GM12878 (cell line): ENCODE results near the gene NHEJ1. TPM values are rescaled to one million over a fixed set of nuclear protein-coding genes. Genes with fewer than 3 reads are reported as not detected.

Source experiments
- ATAC-seq: fragments of 200-7000 bp; cut with Tn5 transposase; 3 replicates; pipeline ENCODE4 v1.9.1; 2020; ENCODE audit warnings: mild to moderate bottlenecking, moderate library complexity
- BruUV-seq: library from RNA; stranded (reverse); fragments of 400-500 nt; replicated peaks from 2 replicates; lab custom pipeline; 2021; lab: Mats Ljungman, UMichigan
- CTCF ChIA-PET: fragments of 300-600 bp; sonication (Branson Sonifier 250); formaldehyde crosslinking; extraction: SDS; loops from one replicate; lab custom pipeline; 2021; ENCODE audit warnings: inconsistent platforms; lab: Yijun Ruan, JAX
- POLR2A ChIA-PET: fragments of 350-600 bp; formaldehyde crosslinking; extraction: SDS; loops from one replicate; lab custom pipeline; 2021; ENCODE audit warnings: inconsistent platforms; lab: Charles Lee
- RAD21 ChIA-PET: fragments of 300-600 bp; sonication (Branson Sonifier 250); formaldehyde crosslinking; loops from one replicate; lab custom pipeline; 2023; ENCODE audit warnings: antibody characterized with exemption; ENCODE audit not compliant: unreplicated experiment; lab: Charles Lee
- SMC1A ChIA-PET: fragments of 300-600 bp; sonication (Branson Sonifier 250); formaldehyde crosslinking; loops from one replicate; lab custom pipeline; 2023; ENCODE audit not compliant: unreplicated experiment, uncharacterized antibody; lab: Charles Lee
- DNase-seq: peaks from one replicate; pipeline ENCODE4 v3.0.0-alpha.2; 2011; ENCODE audit warnings: low read depth, low spot score
- FAIRE-seq: peaks from 3 replicates; lab custom pipeline; 2011; peaks lifted over from hg19 to GRCh38; lab: Jason Lieb, UNC
- H2AFZ ChIP-seq: 2 replicates; pipeline ENCODE4 v1.6.0; 2011; ENCODE audit warnings: low read depth, low read length, control low read depth; ENCODE audit not compliant: control insufficient read depth
- H3K27ac ChIP-seq: 2 replicates; pipeline ENCODE4 v1.5.1; 2011; ENCODE audit warnings: control low read depth; ENCODE audit not compliant: control insufficient read depth, insufficient read depth
- H3K27me3 ChIP-seq, 2 experiments: replicated peaks in 1 of 2; 2 replicates each; pipeline versions ENCODE4 v1.6.0 to v1.6.1; 2011; ENCODE audit warnings: low read length in 1 of 2; ENCODE audit not compliant: control insufficient read depth in 2 of 2, insufficient read depth in 2 of 2
- H3K36me3 ChIP-seq, 2 experiments: 2 replicates each; pipeline ENCODE4 v1.5.1; 2011; ENCODE audit warnings: low read length in 1 of 2; ENCODE audit not compliant: control insufficient read depth in 2 of 2, insufficient read depth in 2 of 2
- H3K4me1 ChIP-seq: 2 replicates; pipeline ENCODE4 v1.6.1; 2011; ENCODE audit warnings: mild to moderate bottlenecking, low read length, moderate library complexity, mixed read lengths; ENCODE audit not compliant: control insufficient read depth, insufficient read depth
- H3K4me2 ChIP-seq: 2 replicates; pipeline ENCODE4 v1.6.0; 2011; ENCODE audit warnings: control low read depth; ENCODE audit not compliant: control insufficient read depth, insufficient read depth
- H3K4me3 ChIP-seq: fragments of 200-600 bp; sonication (generic); 2 replicates; pipeline ENCODE4 v1.5.1; 2016
- H3K79me2 ChIP-seq: 2 replicates; pipeline ENCODE4 v1.6.0; 2011; ENCODE audit warnings: low read length; ENCODE audit not compliant: control insufficient read depth, insufficient read depth
- H3K9ac ChIP-seq: 2 replicates; pipeline ENCODE4 v1.8.0; 2011; ENCODE audit warnings: low read length, control low read depth, mixed read lengths; ENCODE audit not compliant: control insufficient read depth, insufficient read depth
- H3K9me3 ChIP-seq: replicated peaks from 3 replicates; pipeline ENCODE4 v1.5.1; 2011; ENCODE audit warnings: mild to moderate bottlenecking, low read length; ENCODE audit not compliant: control insufficient read depth, insufficient read depth
- H4K20me1 ChIP-seq: 2 replicates; pipeline ENCODE4 v1.6.0; 2011; ENCODE audit not compliant: control insufficient read depth, insufficient read depth
- BHLHE40 ChIP-seq, 2 experiments: fragments of 450-650 bp in 1 of 2; IDR thresholded peaks; 2 replicates each; pipeline ENCODE4 v1.6.1; 2011 to 2017; ENCODE audit warnings: low read depth in 2 of 2, borderline replicate concordance in 1 of 2, improper control_type of control experiment in 1 of 2, low read length in 1 of 2, mild to moderate bottlenecking in 1 of 2
- CREM ChIP-seq: IDR thresholded peaks from 2 replicates; pipeline ENCODE4 v1.6.1; 2014; ENCODE audit warnings: antibody characterized with exemption, low read depth
- GATAD2B ChIP-seq: fragments of 450-650 bp; conservative IDR thresholded peaks from 2 replicates; pipeline ENCODE4 v1.6.1; 2017; ENCODE audit warnings: low read depth, mild to moderate bottlenecking, moderate library complexity
- IKZF1 ChIP-seq: fragments of 450-650 bp; conservative IDR thresholded peaks from 2 replicates; pipeline ENCODE4 v1.6.1; 2017; ENCODE audit warnings: antibody characterized with exemption, mild to moderate bottlenecking
- JUNB ChIP-seq: IDR thresholded peaks from 2 replicates; pipeline ENCODE4 v1.6.1; 2016; ENCODE audit warnings: antibody characterized with exemption, mild to moderate bottlenecking
- MTA2 ChIP-seq: fragments of 450-650 bp; IDR thresholded peaks from 2 replicates; pipeline ENCODE4 v1.6.1; 2016; ENCODE audit warnings: low read depth, mild to moderate bottlenecking, moderate library complexity
- MTA3 ChIP-seq: IDR thresholded peaks from 2 replicates; pipeline ENCODE4 v1.6.1; 2012; ENCODE audit warnings: low read length, inconsistent platforms, borderline replicate concordance
- NFYA ChIP-seq: IDR thresholded peaks from 2 replicates; pipeline ENCODE4 v1.6.1; 2011; ENCODE audit warnings: low read depth, mild to moderate bottlenecking, low read length, improper control_type of control experiment, borderline replicate concordance
- PAX8 ChIP-seq: fragments of 450-650 bp; IDR thresholded peaks from 2 replicates; pipeline ENCODE4 v1.6.1; 2017; ENCODE audit warnings: mild to moderate bottlenecking, moderate library complexity
- POLR2A ChIP-seq: IDR thresholded peaks from 2 replicates; pipeline ENCODE4 v1.6.1; 2011; ENCODE audit warnings: low read depth, mild to moderate bottlenecking, low read length
- RAD21 ChIP-seq: IDR thresholded peaks from 2 replicates; pipeline ENCODE4 v1.6.1; 2011; ENCODE audit warnings: mild to moderate bottlenecking, low read depth, low read length, moderate library complexity; ENCODE audit not compliant: insufficient read depth
- RCOR1 ChIP-seq: conservative IDR thresholded peaks from 2 replicates; pipeline ENCODE4 v1.6.1; 2012; ENCODE audit warnings: low read depth, low read length, improper control_type of control experiment
- SMC3 ChIP-seq: IDR thresholded peaks from 2 replicates; pipeline ENCODE4 v1.6.1; 2011; ENCODE audit warnings: low read length, improper control_type of control experiment, borderline replicate concordance
- WRNIP1 ChIP-seq: IDR thresholded peaks from 2 replicates; pipeline ENCODE4 v1.6.1; 2011; ENCODE audit warnings: low read depth, low read length, improper control_type of control experiment, borderline replicate concordance
- YBX1 ChIP-seq: fragments of 450-650 bp; IDR thresholded peaks from 2 replicates; pipeline ENCODE4 v1.6.1; 2016; ENCODE audit warnings: antibody characterized with exemption
- ZNF622 ChIP-seq: fragments of 450-650 bp; IDR thresholded peaks from 2 replicates; pipeline ENCODE4 v1.6.1; 2017; ENCODE audit warnings: mild to moderate bottlenecking, inconsistent platforms
- WGBS: methylation state at CpG from one replicate; pipeline ENCODE4 v1.1.6; 2016; ENCODE audit warnings: low lambda C conversion rate; ENCODE audit not compliant: insufficient replicate concordance, insufficient coverage; ENCODE audit errors: missing lambda C conversion rate; 5-methylcytosine and 5-hydroxymethylcytosine counted together
- in situ Hi-C: fragments of 300-500 bp; cut with MboI; formaldehyde crosslinking; loops from 9 replicates; pipeline ENCODE4 v1.14.3; 2018; ENCODE audit warnings: mixed read lengths
- intact Hi-C: fragments of 100-400 bp; cut with micrococcal nuclease; formaldehyde crosslinking; loops from one replicate; pipeline ENCODE4 v1.14.2; 2022; ENCODE audit not compliant: unreplicated experiment
- polyA plus RNA-seq, 11 experiments: library from polyadenylated mRNA; depleted of rRNA in 4 of 11; unstranded in 6 of 11; stranded (reverse) in 5 of 11; fragments of >200 nt; fragmentation: Nextera tagmentation in 4 of 11; fragmentation: Illumina TruSeq in 1 of 11; extraction: Ambion mirVana in 4 of 11; extraction: Trizol in 1 of 11; gene quantifications; 1 replicate in 1 of 11; 2 replicates in 10 of 11; pipeline versions ENCODE4 v1.2.1 to v1.2.3, GENCODE V29; 2011 to 2016; ENCODE audit warnings: inconsistent platforms in 2 of 11, missing spikeins in 2 of 11, low read depth in 1 of 11
- total RNA-seq, 4 experiments: library from RNA; depleted of rRNA in 3 of 4; stranded (reverse); fragments of >200 nt in 3 of 4; fragmentation: Illumina TruSeq in 1 of 4; extraction: Trizol in 1 of 4; gene quantifications; 2 replicates each; pipeline versions ENCODE4 v1.2.1 to v1.2.3, GENCODE V29; 2013 to 2021
- TF ChIP-seq, protein P1 (sequence below): IDR thresholded peaks from 2 replicates; pipeline ENCODE4 v1.6.1; 2012; ENCODE audit warnings: low read length, inconsistent platforms
- TF ChIP-seq, protein P2 (sequence below): IDR thresholded peaks from 2 replicates; pipeline ENCODE4 v1.6.1; 2011; ENCODE audit warnings: borderline replicate concordance, low read depth, mild to moderate bottlenecking, moderate library complexity, low read length; ENCODE audit not compliant: insufficient read depth, poor library complexity, severe bottlenecking
- TF ChIP-seq, protein P3 (sequence below), 3 experiments: IDR thresholded peaks in 2 of 3; conservative IDR thresholded peaks in 1 of 3; 2 replicates each; pipeline ENCODE4 v1.5.1; 2011; ENCODE audit warnings: low read depth in 3 of 3, low read length in 3 of 3, mild to moderate bottlenecking in 3 of 3, control low read depth in 2 of 3, moderate library complexity in 2 of 3, inconsistent platforms in 1 of 3, mixed read lengths in 1 of 3; ENCODE audit not compliant: control insufficient read depth in 2 of 3, insufficient read depth in 1 of 3; ENCODE audit errors: extremely low read depth in 1 of 3

The NHEJ1 gene
- total and polyA plus RNA-seq, 10 of the 15 experiments (the other 5 are each of a cell fraction or from before 2014, with no cell fraction given) = 11.8 to 20.2 (median 17.0) TPM

DNA sequence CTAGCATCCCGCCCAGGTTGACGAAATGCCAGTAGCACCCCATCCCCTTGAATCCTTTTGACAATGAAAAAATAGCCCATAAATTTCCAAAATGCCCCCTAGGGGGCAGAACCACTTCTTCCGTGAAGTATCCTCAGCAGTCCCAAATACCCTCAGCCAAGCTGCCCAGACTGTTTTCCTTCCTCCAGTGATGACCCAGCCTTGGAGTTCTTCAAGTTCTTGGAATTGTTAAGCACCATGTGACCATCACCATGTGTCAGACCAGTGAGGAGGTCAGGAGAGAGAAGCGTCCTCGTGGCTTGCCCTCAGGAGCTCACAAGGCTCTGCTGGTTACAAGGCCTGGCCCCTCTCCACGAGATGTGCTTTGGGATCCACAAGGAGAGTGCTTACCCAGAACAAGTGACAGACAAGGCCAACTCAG is 10.6 kb upstream of the NHEJ1 start:
- BruUV-seq = no TSS peak
- Histone ChIP-seq H4K20me1 (no peaks in the 10 kb centered on the region), H3K9me3 (no peaks in the 10 kb centered on the region), H3K27ac (no peak overlapping the region), H3K4me3 (no peak overlapping the region), H3K4me1 (no peaks in the 10 kb centered on the region; the same call in 1 of the 2 replicates), H3K79me2 (peaks cover 9% of the 10 kb centered on the region), H3K36me3 (peaks cover 4 to 9% of the 10 kb centered on the region in 2 experiments), H2AFZ (no peak overlapping the region), H3K27me3 (no peaks in the 10 kb centered on the region), H3K4me2 (no peak overlapping the region), H3K9ac (no peak overlapping the region)
- in situ Hi-C loops (loop anchor here (5.0 kb wide), 1 partner anchor 36 kb away; the partner anchor contains the start of gene ZFAND2B), intact Hi-C loops (no loop called here)
- no peak for DNase-seq
- TF ChIP-seq BHLHE40 (IDR thresholded peaks at IDR 0.05; ENCODE audit: borderline replicate concordance in 1 of 2, low read depth in 2 of 2, low read length in 1 of 2) (no peak), PAX8 (no peak), WRNIP1 (no peak), GATAD2B (no peak), SMC3 (peak; percentile 39; the same call in 1 of the 2 replicates), POLR2A (0 out of 2 replicates have a peak, but pooled peaks have one; percentile 33), YBX1 (no peak), JUNB (no peak), MTA2 (no peak), ZNF622 (no peak), MTA3 (no peak), CREM (no peak), RCOR1 (no peak), NFYA (no peak), IKZF1 (no peak), RAD21 (peak; percentile 52)
- TF ChIP-seq, protein P1, sequence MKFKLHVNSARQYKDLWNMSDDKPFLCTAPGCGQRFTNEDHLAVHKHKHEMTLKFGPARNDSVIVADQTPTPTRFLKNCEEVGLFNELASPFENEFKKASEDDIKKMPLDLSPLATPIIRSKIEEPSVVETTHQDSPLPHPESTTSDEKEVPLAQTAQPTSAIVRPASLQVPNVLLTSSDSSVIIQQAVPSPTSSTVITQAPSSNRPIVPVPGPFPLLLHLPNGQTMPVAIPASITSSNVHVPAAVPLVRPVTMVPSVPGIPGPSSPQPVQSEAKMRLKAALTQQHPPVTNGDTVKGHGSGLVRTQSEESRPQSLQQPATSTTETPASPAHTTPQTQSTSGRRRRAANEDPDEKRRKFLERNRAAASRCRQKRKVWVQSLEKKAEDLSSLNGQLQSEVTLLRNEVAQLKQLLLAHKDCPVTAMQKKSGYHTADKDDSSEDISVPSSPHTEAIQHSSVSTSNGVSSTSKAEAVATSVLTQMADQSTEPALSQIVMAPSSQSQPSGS = no peak
- TF ChIP-seq, protein P2, sequence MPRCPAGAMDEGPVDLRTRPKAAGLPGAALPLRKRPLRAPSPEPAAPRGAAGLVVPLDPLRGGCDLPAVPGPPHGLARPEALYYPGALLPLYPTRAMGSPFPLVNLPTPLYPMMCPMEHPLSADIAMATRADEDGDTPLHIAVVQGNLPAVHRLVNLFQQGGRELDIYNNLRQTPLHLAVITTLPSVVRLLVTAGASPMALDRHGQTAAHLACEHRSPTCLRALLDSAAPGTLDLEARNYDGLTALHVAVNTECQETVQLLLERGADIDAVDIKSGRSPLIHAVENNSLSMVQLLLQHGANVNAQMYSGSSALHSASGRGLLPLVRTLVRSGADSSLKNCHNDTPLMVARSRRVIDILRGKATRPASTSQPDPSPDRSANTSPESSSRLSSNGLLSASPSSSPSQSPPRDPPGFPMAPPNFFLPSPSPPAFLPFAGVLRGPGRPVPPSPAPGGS = no peak
- TF ChIP-seq, protein P3, sequence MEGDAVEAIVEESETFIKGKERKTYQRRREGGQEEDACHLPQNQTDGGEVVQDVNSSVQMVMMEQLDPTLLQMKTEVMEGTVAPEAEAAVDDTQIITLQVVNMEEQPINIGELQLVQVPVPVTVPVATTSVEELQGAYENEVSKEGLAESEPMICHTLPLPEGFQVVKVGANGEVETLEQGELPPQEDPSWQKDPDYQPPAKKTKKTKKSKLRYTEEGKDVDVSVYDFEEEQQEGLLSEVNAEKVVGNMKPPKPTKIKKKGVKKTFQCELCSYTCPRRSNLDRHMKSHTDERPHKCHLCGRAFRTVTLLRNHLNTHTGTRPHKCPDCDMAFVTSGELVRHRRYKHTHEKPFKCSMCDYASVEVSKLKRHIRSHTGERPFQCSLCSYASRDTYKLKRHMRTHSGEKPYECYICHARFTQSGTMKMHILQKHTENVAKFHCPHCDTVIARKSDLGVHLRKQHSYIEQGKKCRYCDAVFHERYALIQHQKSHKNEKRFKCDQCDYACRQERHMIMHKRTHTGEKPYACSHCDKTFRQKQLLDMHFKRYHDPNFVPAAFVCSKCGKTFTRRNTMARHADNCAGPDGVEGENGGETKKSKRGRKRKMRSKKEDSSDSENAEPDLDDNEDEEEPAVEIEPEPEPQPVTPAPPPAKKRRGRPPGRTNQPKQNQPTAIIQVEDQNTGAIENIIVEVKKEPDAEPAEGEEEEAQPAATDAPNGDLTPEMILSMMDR (IDR thresholded peaks at IDR 0.05 in 2 of 3, conservative IDR thresholded peaks at IDR 0.05 in 1 of 3; ENCODE audit: control insufficient read depth in 2 of 3, extremely low read depth in 1 of 3, insufficient read depth in 1 of 3, low read depth in 3 of 3, low read length in 3 of 3) = peak; percentile 65 to 77 (median 65)
- FAIRE-seq = peak; percentile 78
- WGBS = 53% methylated on average over 6 of the region's 6 CpGs
- ChIA-PET RAD21 (interaction anchor here (1.0 to 4.1 kb wide), 8 partner anchors 36 to 128 kb away, joined by 3 to 33 read pairs (median 4); partner anchors contain the start of genes GLB1L, STK16, TUBA4A and TUBA4B), POLR2A (interaction anchor here (0.7 to 1.6 kb wide), 3 partner anchors 40 to 180 kb away, joined by 3 to 11 read pairs (median 4); no protein-coding TSS in a partner anchor), CTCF (interaction anchor here (0.7 to 5.6 kb wide), 27 partner anchors 8 to 186 kb away, joined by 3 to 48 read pairs (median 7); partner anchors contain the start of genes DNAJB2, GLB1L, STK16 and ZFAND2B), SMC1A (interaction anchor here (0.8 to 2.9 kb wide), 10 partner anchors 8 to 149 kb away, joined by 3 to 20 read pairs (median 4); no protein-coding TSS in a partner anchor)
- ATAC-seq = peak; percentile 61
